WTC11 (cell line): ENCODE measurements around the gene PCSK4.

Experiments used
- CTCF ChIP-seq: fragments of 200-600 bp; IDR thresholded peaks from 2 replicates; pipeline ENCODE4 v1.8.0; 2022; ENCODE audit warnings: antibody characterized with exemption
- JUN ChIP-seq: sonication (generic); formaldehyde crosslinking; IDR thresholded peaks from 2 replicates; pipeline ENCODE4 v1.8.0; 2023; ENCODE audit warnings: mild to moderate bottlenecking, missing genetic modification reagents
- MAX ChIP-seq: sonication (generic); formaldehyde crosslinking; IDR thresholded peaks from 2 replicates; pipeline ENCODE4 v1.8.0; 2022; ENCODE audit warnings: mild to moderate bottlenecking, missing genetic modification reagents
- ZNF219 ChIP-seq: sonication (generic); formaldehyde crosslinking; IDR thresholded peaks from 2 replicates; pipeline ENCODE4 v1.8.0; 2023; ENCODE audit warnings: missing genetic modification reagents, mild to moderate bottlenecking, borderline replicate concordance
- ZNF671 ChIP-seq: fragments of 250-450 bp; sonication (Bioruptor Pico); IDR thresholded peaks from 2 replicates; pipeline ENCODE4 v1.8.0; 2021; ENCODE audit warnings: mild to moderate bottlenecking

GRCh38 chr19:1450735-1451731 lies 39.1 kb downstream of the PCSK4 start:
- TF ChIP-seq MAX (CRISPR knock-in tag) (no peak), CTCF (no peak), JUN (no peak), ZNF671 (CRISPR knock-in tag) (no peak), ZNF219 (no peak)
